MM.1S (cell line): ENCODE data around the gene BMERB1.

Source experiments
- DNase-seq: peaks from one replicate; pipeline ENCODE4 v3.0.0-alpha.2; 2015
- H2AFZ ChIP-seq: fragments of 300-600 bp; sonication (generic); 2 replicates; pipeline ENCODE4 v1.6.0; 2016; ENCODE audit warnings: antibody characterized with exemption, low read length
- H3F3A ChIP-seq: fragments of 300-600 bp; sonication (generic); 2 replicates; pipeline ENCODE4 v1.6.1; 2016; ENCODE audit warnings: mild to moderate bottlenecking, antibody characterized with exemption, low read length, moderate library complexity, mixed read lengths; ENCODE audit not compliant: insufficient read depth
- H3K27ac ChIP-seq: fragments of 300-600 bp; sonication (generic); 2 replicates; pipeline ENCODE4 v1.5.1; 2016; ENCODE audit warnings: mild to moderate bottlenecking, low read length
- H3K27me3 ChIP-seq: fragments of 300-600 bp; sonication (generic); replicated peaks from 2 replicates; pipeline ENCODE4 v1.6.0; 2016; ENCODE audit warnings: low read length; ENCODE audit not compliant: insufficient read depth
- H3K36me3 ChIP-seq: fragments of 300-600 bp; sonication (generic); replicated peaks from 2 replicates; pipeline ENCODE4 v1.6.1; 2016; ENCODE audit warnings: mild to moderate bottlenecking, low read length, mixed read lengths; ENCODE audit not compliant: insufficient read depth
- H3K4me1 ChIP-seq: fragments of 300-600 bp; sonication (generic); 2 replicates; pipeline ENCODE4 v1.6.1; 2016; ENCODE audit warnings: low read length, mixed read lengths
- H3K4me2 ChIP-seq: fragments of 300-600 bp; sonication (generic); 2 replicates; pipeline ENCODE4 v1.6.0; 2016; ENCODE audit warnings: low read depth, low read length
- H3K4me3 ChIP-seq: fragments of 300-600 bp; sonication (generic); 2 replicates; pipeline ENCODE4 v1.5.1; 2016; ENCODE audit warnings: low read length, mixed read lengths
- H3K79me2 ChIP-seq: fragments of 300-600 bp; sonication (generic); 2 replicates; pipeline ENCODE4 v1.6.1; 2016; ENCODE audit warnings: mixed run types, low read length, mixed read lengths
- H3K9ac ChIP-seq: fragments of 300-600 bp; sonication (generic); 2 replicates; pipeline ENCODE4 v1.6.1; 2016; ENCODE audit warnings: low read length, mixed read lengths
- H3K9me2 ChIP-seq: fragments of 300-600 bp; sonication (generic); replicated peaks from 2 replicates; pipeline ENCODE4 v1.6.1; 2016; ENCODE audit warnings: mild to moderate bottlenecking, low read length, mixed read lengths; ENCODE audit not compliant: insufficient read depth
- H3K9me3 ChIP-seq: fragments of 300-600 bp; sonication (generic); replicated peaks from 2 replicates; pipeline ENCODE4 v1.6.1; 2016; ENCODE audit warnings: mild to moderate bottlenecking, low read length, mixed read lengths; ENCODE audit not compliant: insufficient read depth
- H4K20me1 ChIP-seq: fragments of 300-600 bp; sonication (generic); 2 replicates; pipeline ENCODE4 v1.6.1; 2016; ENCODE audit warnings: mild to moderate bottlenecking, low read length, moderate library complexity, mixed read lengths; ENCODE audit not compliant: insufficient read depth
- CTCF ChIP-seq: fragments of 300-600 bp; sonication (generic); IDR thresholded peaks from 2 replicates; pipeline ENCODE4 v1.5.1; 2016; ENCODE audit warnings: antibody characterized with exemption, low read length, mixed read lengths
- EZH2 ChIP-seq: fragments of 300-600 bp; sonication (generic); optimal IDR thresholded peaks from 2 replicates; pipeline ENCODE3; 2017; ENCODE audit warnings: low read depth, mild to moderate bottlenecking, antibody characterized with exemption, low read length, mixed read lengths
- EZH2phosphoT487 ChIP-seq: fragments of 300-600 bp; sonication (generic); IDR thresholded peaks from 2 replicates; pipeline ENCODE4 v1.6.1; 2018; ENCODE audit warnings: antibody characterized with exemption, low read length

The BMERB1 gene

DNA sequence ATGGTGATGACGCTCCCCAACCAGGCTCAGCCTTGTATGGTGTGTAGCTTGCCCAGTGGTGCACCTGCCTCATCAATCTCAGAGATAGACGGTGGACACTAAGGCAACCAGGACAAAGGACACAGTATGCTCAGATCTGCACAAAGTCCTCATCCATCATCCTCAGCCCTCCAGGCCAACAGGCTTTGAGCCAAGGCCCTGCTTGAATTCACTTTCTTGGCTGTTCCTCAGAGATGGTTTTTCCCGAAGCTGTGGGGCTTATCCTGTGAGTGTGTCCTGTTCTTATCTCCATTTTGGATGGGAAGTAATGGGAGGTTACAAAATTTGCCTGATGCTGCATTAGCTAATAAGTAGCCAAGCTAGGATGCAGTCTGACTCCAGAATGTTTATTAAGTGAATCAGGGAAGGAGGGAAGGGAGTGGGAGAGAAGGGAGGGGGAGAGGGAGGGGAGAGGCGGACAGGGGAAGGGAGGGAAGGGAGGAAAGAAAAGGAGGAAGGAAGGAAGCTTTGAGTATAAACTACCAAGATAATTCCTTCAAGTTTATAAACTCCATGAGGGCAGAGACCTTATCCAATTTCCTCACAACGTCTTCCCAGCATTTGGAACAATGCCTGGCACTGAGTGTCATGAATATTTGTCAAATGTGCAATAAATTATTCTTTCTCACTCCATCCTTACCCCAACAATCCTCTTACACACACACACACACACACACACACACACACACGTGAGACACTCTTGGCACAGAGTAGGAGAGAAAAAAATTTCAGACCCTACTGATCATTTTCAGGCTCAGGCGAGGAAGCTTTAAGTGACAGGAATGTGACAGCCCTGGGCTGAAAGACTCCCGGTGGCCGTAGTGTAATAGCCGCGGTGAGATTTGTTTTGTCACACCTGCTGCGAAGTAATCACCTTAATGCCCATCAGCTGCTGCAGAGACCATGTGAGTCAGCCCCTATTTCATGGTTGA lies 84.3 kb downstream of the BMERB1 start:
- TF ChIP-seq EZH2: no peak
- no peak for TF ChIP-seq EZH2phosphoT487
- TF ChIP-seq CTCF: no peak
- Histone ChIP-seq H3K79me2 (no peaks in the 10 kb centered on the region), H3K36me3 (no peaks in the 10 kb centered on the region), H3K27me3 (no peaks in the 10 kb centered on the region), H3K9me3 (no peaks in the 10 kb centered on the region), H3K9me2 (no peaks in the 10 kb centered on the region), H3F3A (no peaks in the 10 kb centered on the region), H3K9ac (no peak overlapping the region), H3K4me3 (no peak overlapping the region), H3K27ac (no peak overlapping the region), H3K4me1 (no peaks in the 10 kb centered on the region), H3K4me2 (no peak overlapping the region), H4K20me1 (no peaks in the 10 kb centered on the region), H2AFZ (no peak overlapping the region)
- no peak for DNase-seq

DNA sequence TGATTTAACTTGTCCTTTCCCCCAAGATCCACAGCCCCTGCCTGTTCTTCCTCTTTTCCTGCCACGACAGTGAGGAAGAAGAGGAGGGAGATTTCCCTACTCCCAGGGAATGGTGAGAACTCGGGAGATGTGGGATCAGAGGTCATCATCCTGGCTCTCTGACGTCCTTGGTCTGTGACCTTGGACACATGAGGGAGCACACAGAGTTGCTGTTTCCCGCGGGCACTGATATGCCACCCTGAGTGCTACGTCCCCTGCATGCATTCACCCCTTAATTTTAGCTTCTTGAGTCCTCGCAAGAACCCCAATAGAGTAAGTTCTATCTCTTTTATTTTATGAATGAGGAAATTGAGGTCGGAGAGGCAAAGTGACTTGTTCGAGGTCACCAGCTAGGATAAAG lies 85.4 kb downstream of the BMERB1 start:
- H3F3A ChIP-seq: no peaks in the 10 kb centered on the region
- TF ChIP-seq CTCF (no peak), EZH2 (no peak)
- H3K36me3 ChIP-seq: no peaks in the 10 kb centered on the region
- no peaks in the 10 kb centered on the region for H3K4me1 ChIP-seq
- no peak overlapping the region for H3K4me3 ChIP-seq
- H3K79me2 ChIP-seq: no peaks in the 10 kb centered on the region
- no peaks in the 10 kb centered on the region for H3K9me3 ChIP-seq
- H3K9me2 ChIP-seq: no peaks in the 10 kb centered on the region
- no peaks in the 10 kb centered on the region for H3K27me3 ChIP-seq
- no peaks in the 10 kb centered on the region for H4K20me1 ChIP-seq
- no peak for DNase-seq
- H3K4me2 ChIP-seq: no peak overlapping the region
- H2AFZ ChIP-seq: no peak overlapping the region
- no peak overlapping the region for H3K27ac ChIP-seq
- H3K9ac ChIP-seq: no peak overlapping the region

DNA sequence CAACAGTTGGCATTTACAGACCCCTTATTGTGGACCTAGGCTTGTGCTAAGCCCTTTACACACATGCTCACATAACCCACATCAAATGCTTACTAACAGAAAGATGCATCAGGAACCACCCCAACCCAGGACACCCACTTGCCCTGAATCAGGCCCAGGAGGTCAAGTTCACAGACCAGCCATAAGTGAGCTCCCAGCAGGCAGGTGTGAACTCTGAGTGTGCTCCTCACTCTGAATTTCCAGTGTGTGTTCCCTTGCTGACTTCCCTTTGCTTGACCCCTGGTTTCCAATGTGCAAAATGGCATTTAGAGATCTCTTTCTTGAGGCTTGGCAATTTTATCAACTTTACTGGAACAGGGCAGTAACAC lies 87.0 kb downstream of the BMERB1 start:
- no peaks in the 10 kb centered on the region for H3K9me3 ChIP-seq
- H3K27ac ChIP-seq: no peak overlapping the region
- H3K4me2 ChIP-seq: no peak overlapping the region
- no peak overlapping the region for H3K4me3 ChIP-seq
- H2AFZ ChIP-seq: no peak overlapping the region
- no peaks in the 10 kb centered on the region for H3K27me3 ChIP-seq
- H3K79me2 ChIP-seq: no peaks in the 10 kb centered on the region
- DNase-seq: no peak
- H3K9me2 ChIP-seq: no peaks in the 10 kb centered on the region
- H3K4me1 ChIP-seq: no peaks in the 10 kb centered on the region
- H3K36me3 ChIP-seq: no peaks in the 10 kb centered on the region
- H3K9ac ChIP-seq: no peak overlapping the region
- H3F3A ChIP-seq: no peaks in the 10 kb centered on the region
- no peaks in the 10 kb centered on the region for H4K20me1 ChIP-seq
- TF ChIP-seq CTCF (no peak), EZH2 (no peak), EZH2phosphoT487 (no peak)
